IMR-90 (cell line): ENCODE results near the gene SYNPO. TPM values are rescaled to one million over a fixed set of nuclear protein-coding genes. Genes with fewer than 3 reads are reported as not detected.

Source experiments
- ATAC-seq: fragments of 200-7000 bp; cut with Tn5 transposase; 2 replicates; pipeline ENCODE4 v1.9.1; 2020; ENCODE audit warnings: low read depth, mild to moderate bottlenecking, moderate library complexity
- BruUV-seq: library from RNA; stranded (reverse); fragments of 400-500 nt; replicated peaks from 2 replicates; lab custom pipeline; 2021; lab: Mats Ljungman, UMichigan
- CTCF ChIA-PET: fragments of 300-600 bp; formaldehyde crosslinking; extraction: SDS; loops from one replicate; lab custom pipeline; 2021; ENCODE audit warnings: antibody characterized with exemption; lab: Yijun Ruan, JAX
- POLR2A ChIA-PET: fragments of 300-600 bp; sonication (Branson Sonifier 250); formaldehyde crosslinking; loops from one replicate; lab custom pipeline; 2022; ENCODE audit warnings: antibody characterized with exemption; ENCODE audit not compliant: unreplicated experiment; lab: Charles Lee
- DNase-seq: peaks from one replicate; pipeline ENCODE4 v3.0.0; 2013
- H2AFZ ChIP-seq: replicated peaks from 2 replicates; pipeline ENCODE3; 2013; ENCODE audit warnings: low read length, mild to moderate bottlenecking; ENCODE audit not compliant: poor library complexity
- H2AK5ac ChIP-seq: 2 replicates; pipeline ENCODE4 v1.6.1; 2013; ENCODE audit warnings: low read depth, low read length, inconsistent platforms
- H2AK9ac ChIP-seq: replicated peaks from 2 replicates; pipeline ENCODE3; 2013; ENCODE audit warnings: mild to moderate bottlenecking, low read depth, low read length, moderate library complexity; ENCODE audit not compliant: poor library complexity
- H2BK120ac ChIP-seq: 2 replicates; pipeline ENCODE4 v1.6.1; 2013; ENCODE audit warnings: low read depth, low read length, inconsistent platforms
- H2BK15ac ChIP-seq: 3 replicates; pipeline ENCODE4 v1.6.1; 2013; ENCODE audit warnings: low read depth, low read length, inconsistent platforms
- H2BK20ac ChIP-seq: 2 replicates; pipeline ENCODE4 v1.6.1; 2013; ENCODE audit warnings: low read depth, mild to moderate bottlenecking, inconsistent platforms, low read length, moderate library complexity
- H2BK5ac ChIP-seq: 2 replicates; pipeline ENCODE4 v1.6.1; 2013; ENCODE audit warnings: mild to moderate bottlenecking, low read depth, low read length, inconsistent platforms; ENCODE audit not compliant: poor library complexity, severe bottlenecking
- H3K14ac ChIP-seq: replicated peaks from 2 replicates; pipeline ENCODE4 v1.6.1; 2013; ENCODE audit warnings: low read depth, low read length, inconsistent platforms
- H3K18ac ChIP-seq: 2 replicates; pipeline ENCODE4 v1.6.1; 2013; ENCODE audit warnings: low read depth, low read length, control low read depth
- H3K23ac ChIP-seq: 2 replicates; pipeline ENCODE4 v1.6.1; 2013; ENCODE audit warnings: low read depth, low read length, inconsistent platforms
- H3K27ac ChIP-seq: 2 replicates; pipeline ENCODE4 v1.5.1; 2013; ENCODE audit warnings: mild to moderate bottlenecking, control low read depth, low read length; ENCODE audit not compliant: insufficient read depth
- H3K27me3 ChIP-seq: 2 replicates; pipeline ENCODE4 v1.6.1; 2013; ENCODE audit warnings: low read length; ENCODE audit not compliant: control insufficient read depth, insufficient read depth
- H3K36me3 ChIP-seq: 2 replicates; pipeline ENCODE4 v1.6.1; 2013; ENCODE audit warnings: low read length, mixed read lengths; ENCODE audit not compliant: control insufficient read depth, insufficient read depth
- H3K4ac ChIP-seq: 2 replicates; pipeline ENCODE4 v1.6.1; 2013; ENCODE audit warnings: low read depth, low read length, inconsistent platforms
- H3K4me1 ChIP-seq: 2 replicates; pipeline ENCODE4 v1.6.1; 2013; ENCODE audit warnings: low read length, mixed read lengths; ENCODE audit not compliant: control insufficient read depth, insufficient read depth
- H3K4me2 ChIP-seq: 2 replicates; pipeline ENCODE4 v1.6.1; 2013; ENCODE audit warnings: low read depth, mild to moderate bottlenecking, control low read depth, low read length, moderate library complexity
- H3K4me3 ChIP-seq: 2 replicates; pipeline ENCODE4 v1.5.1; 2013; ENCODE audit warnings: low read depth, mild to moderate bottlenecking, control low read depth, low read length, moderate library complexity; ENCODE audit not compliant: insufficient read depth
- H3K56ac ChIP-seq: 2 replicates; pipeline ENCODE4 v1.6.1; 2013; ENCODE audit warnings: low read length, inconsistent platforms; ENCODE audit not compliant: insufficient read depth; ENCODE audit errors: extremely low read depth
- H3K79me1 ChIP-seq, 2 experiments: 2 replicates each; pipeline ENCODE4 v1.6.1; 2013; ENCODE audit warnings: low read length in 2 of 2, inconsistent platforms in 1 of 2, low read depth in 1 of 2
- H3K9ac ChIP-seq: 2 replicates; pipeline ENCODE4 v1.6.1; 2013; ENCODE audit warnings: low read depth, low read length, control low read depth
- H3K9me1 ChIP-seq: 2 replicates; pipeline ENCODE4 v1.6.1; 2013; ENCODE audit warnings: low read length, inconsistent platforms; ENCODE audit not compliant: insufficient read depth
- H3K9me3 ChIP-seq: 2 replicates; pipeline ENCODE4 v1.6.1; 2013; ENCODE audit warnings: low read length; ENCODE audit not compliant: control insufficient read depth, insufficient read depth
- H4K20me1 ChIP-seq: 2 replicates; pipeline ENCODE4 v1.6.1; 2013; ENCODE audit warnings: low read length, inconsistent platforms; ENCODE audit not compliant: insufficient read depth
- H4K5ac ChIP-seq: 2 replicates; pipeline ENCODE4 v1.6.1; 2013; ENCODE audit warnings: mild to moderate bottlenecking, low read depth, low read length, control low read depth
- H4K8ac ChIP-seq, 2 experiments: 2 replicates each; pipeline ENCODE4 v1.6.1; 2013; ENCODE audit warnings: low read depth in 2 of 2, low read length in 2 of 2, control low read depth in 1 of 2, inconsistent platforms in 1 of 2
- H4K91ac ChIP-seq: 2 replicates; pipeline ENCODE4 v1.6.1; 2013; ENCODE audit warnings: low read depth, low read length, inconsistent platforms; ENCODE audit not compliant: insufficient read depth
- FOS ChIP-seq: fragments of 150-350 bp; IDR thresholded peaks from 2 replicates; pipeline ENCODE4 v1.6.1; 2016; ENCODE audit warnings: low read depth, low read length
- RCOR1 ChIP-seq: IDR thresholded peaks from 2 replicates; pipeline ENCODE4 v1.6.1; 2012; ENCODE audit warnings: mild to moderate bottlenecking, low read length, improper control_type of control experiment; ENCODE audit not compliant: insufficient replicate concordance
- SMC3 ChIP-seq: fragments of 150-350 bp; IDR thresholded peaks from 2 replicates; pipeline ENCODE4 v1.6.1; 2016; ENCODE audit warnings: low read depth, mild to moderate bottlenecking, antibody characterized with exemption, low read length, moderate library complexity
- WGBS, 2 experiments: methylation state at CpG; one replicate each; pipeline versions ENCODE4 v1.1.5 to v1.1.7; 2013; ENCODE audit warnings: missing lambda C conversion rate in 2 of 2; ENCODE audit not compliant: insufficient read length in 1 of 2; ENCODE audit errors: extremely low coverage in 2 of 2; 5-methylcytosine and 5-hydroxymethylcytosine counted together
- dilution Hi-C: fragments of 300-500 bp; cut with HindIII; formaldehyde crosslinking; loops from one replicate; pipeline ENCODE4 v1.14.3; 2018; ENCODE audit warnings: low sequenced_read_pairs; ENCODE audit not compliant: unreplicated experiment
- in situ Hi-C: fragments of 300-500 bp; cut with MboI; formaldehyde crosslinking; loops from 3 replicates; pipeline ENCODE4 v1.14.3; 2019; ENCODE audit warnings: low sequenced_read_pairs, inconsistent platforms, mixed read lengths
- intact Hi-C: fragments of 100-400 bp; cut with micrococcal nuclease; formaldehyde crosslinking; loops from 2 replicates; pipeline ENCODE4 v1.10.0; 2022
- polyA plus RNA-seq, 3 experiments: library from polyadenylated mRNA; depleted of rRNA; stranded (reverse); fragments of >200 nt; gene quantifications; 2 replicates each; pipeline ENCODE4 v1.2.3, GENCODE V29; 2012; ENCODE audit warnings: low replicate concordance in 1 of 3
- total RNA-seq: library from RNA; depleted of rRNA; stranded (reverse); fragments of >200 nt; gene quantifications from 2 replicates; pipeline ENCODE4 v1.2.3, GENCODE V29; 2012
- TF ChIP-seq, protein P1 (sequence below): fragments of 150-350 bp; IDR thresholded peaks from 2 replicates; pipeline ENCODE4 v1.6.1; 2016; ENCODE audit warnings: low read depth, mild to moderate bottlenecking, low read length, moderate library complexity, borderline replicate concordance

The SYNPO gene
- total and polyA plus RNA-seq, 2 of the 4 experiments (the other 2 are of a cell fraction) = 3.0 to 24.8 TPM

DNA sequence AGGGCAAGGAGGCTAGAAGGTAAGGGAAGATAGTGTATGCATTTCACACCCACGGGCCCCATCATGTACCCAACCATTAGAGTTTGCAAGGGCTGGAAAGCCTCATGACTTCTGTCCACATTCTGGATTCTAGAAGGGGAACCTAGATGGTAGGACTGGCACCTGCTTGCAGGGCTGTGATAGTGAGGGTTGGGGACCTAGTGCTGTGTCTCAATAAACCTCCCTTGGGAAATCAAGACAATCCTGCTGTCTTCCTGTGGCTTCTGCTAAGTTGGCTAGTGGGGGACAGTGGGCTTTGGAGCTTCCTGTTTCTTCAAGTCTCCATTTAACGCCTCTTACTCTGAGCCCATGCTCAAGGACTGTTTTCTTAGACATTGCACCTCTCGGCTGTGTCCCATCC lies 43.6 kb upstream of the SYNPO start:
- H2BK120ac ChIP-seq = no peak overlapping the region
- ATAC-seq (no peak), DNase-seq (no peak)
- no peak overlapping the region for H4K91ac ChIP-seq
- no peaks in the 10 kb centered on the region for H3K27me3 ChIP-seq
- no peaks in the 10 kb centered on the region for H3K79me1 ChIP-seq
- no peaks in the 10 kb centered on the region for H4K20me1 ChIP-seq
- H4K5ac ChIP-seq = no peak overlapping the region
- no peak overlapping the region for H3K4ac ChIP-seq
- H3K9me1 ChIP-seq = no peaks in the 10 kb centered on the region
- no peak overlapping the region for H2BK15ac ChIP-seq
- H3K4me3 ChIP-seq = no peak overlapping the region
- no peak overlapping the region for H3K56ac ChIP-seq
- TF ChIP-seq SMC3 (no peak), FOS (no peak), RCOR1 (no peak)
- TF ChIP-seq, protein P1, sequence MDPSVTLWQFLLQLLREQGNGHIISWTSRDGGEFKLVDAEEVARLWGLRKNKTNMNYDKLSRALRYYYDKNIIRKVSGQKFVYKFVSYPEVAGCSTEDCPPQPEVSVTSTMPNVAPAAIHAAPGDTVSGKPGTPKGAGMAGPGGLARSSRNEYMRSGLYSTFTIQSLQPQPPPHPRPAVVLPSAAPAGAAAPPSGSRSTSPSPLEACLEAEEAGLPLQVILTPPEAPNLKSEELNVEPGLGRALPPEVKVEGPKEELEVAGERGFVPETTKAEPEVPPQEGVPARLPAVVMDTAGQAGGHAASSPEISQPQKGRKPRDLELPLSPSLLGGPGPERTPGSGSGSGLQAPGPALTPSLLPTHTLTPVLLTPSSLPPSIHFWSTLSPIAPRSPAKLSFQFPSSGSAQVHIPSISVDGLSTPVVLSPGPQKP = no peak
- no peak overlapping the region for H4K8ac ChIP-seq
- CTCF ChIA-PET = no interaction called here
- in situ Hi-C loops (no loop called here), intact Hi-C loops (no loop called here), dilution Hi-C loops (no loop called here)
- no peak overlapping the region for H2BK20ac ChIP-seq
- H2BK5ac ChIP-seq = no peak overlapping the region
- no peak overlapping the region for H3K14ac ChIP-seq
- no peak overlapping the region for H3K9ac ChIP-seq
- no peak overlapping the region for H2AK5ac ChIP-seq
- H3K4me2 ChIP-seq = no peak overlapping the region
- no peaks in the 10 kb centered on the region for H3K9me3 ChIP-seq
- WGBS, 2 experiments = no CpG with 5 or more reads among the region's 3 CpGs
- no peak overlapping the region for H3K23ac ChIP-seq
- no peak overlapping the region for H2AFZ ChIP-seq
- no TSS peak for BruUV-seq
- no peaks in the 10 kb centered on the region for H3K36me3 ChIP-seq
- no peak overlapping the region for H3K18ac ChIP-seq
- H3K27ac ChIP-seq = no peak overlapping the region
- peaks cover 7% of the 10 kb centered on the region for H3K4me1 ChIP-seq
- POLR2A ChIA-PET = no interaction called here
- no peak overlapping the region for H2AK9ac ChIP-seq
